ENCODE results near the gene SV2B. TPM values are rescaled to one million over a fixed set of nuclear protein-coding genes. Genes with fewer than 3 reads are reported as not detected.
"Not testable (repeated sequence)": the region's sequence is repeated elsewhere in the genome, so short reads cannot be mapped to it uniquely, and the experiment has no call there.

SV2B gene
- total and polyA plus RNA-seq, 9 of the 15 experiments (the other 6 are each of a cell fraction or from before 2014, with no cell fraction given) = 0.01 to 0.25 (median 0.11) TPM

DNA sequence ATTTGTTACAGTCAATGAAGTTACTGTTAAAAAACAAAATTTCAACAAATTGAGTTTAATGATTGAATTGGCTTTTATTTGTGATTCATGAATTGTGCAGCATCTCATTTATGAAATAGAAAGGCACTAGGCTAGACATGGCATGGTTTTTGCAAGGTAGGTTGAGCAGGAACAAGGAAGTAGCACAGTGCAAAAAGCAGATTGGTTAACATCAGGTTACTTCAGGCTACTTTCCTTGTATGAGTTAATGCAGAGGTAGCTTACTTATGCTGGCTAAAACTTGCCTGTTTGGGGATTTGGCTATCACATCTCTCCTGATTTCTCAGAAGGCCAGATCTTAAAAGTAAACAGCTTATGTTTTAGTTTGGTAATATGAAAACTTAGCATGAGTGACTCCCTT, 23.0 kb upstream of the SV2B start:
- POLR2A ChIA-PET = interaction anchor here (1.8 kb wide), 1 partner anchor 11 kb away, joined by 8 read pairs; no protein-coding TSS in a partner anchor
- CTCF ChIA-PET (ENCODE audit: low intra/inter-chr PET ratio) = interaction anchor here (0.6 kb wide), 1 partner anchor 116 kb away, joined by 3 read pairs; no protein-coding TSS in a partner anchor

DNA sequence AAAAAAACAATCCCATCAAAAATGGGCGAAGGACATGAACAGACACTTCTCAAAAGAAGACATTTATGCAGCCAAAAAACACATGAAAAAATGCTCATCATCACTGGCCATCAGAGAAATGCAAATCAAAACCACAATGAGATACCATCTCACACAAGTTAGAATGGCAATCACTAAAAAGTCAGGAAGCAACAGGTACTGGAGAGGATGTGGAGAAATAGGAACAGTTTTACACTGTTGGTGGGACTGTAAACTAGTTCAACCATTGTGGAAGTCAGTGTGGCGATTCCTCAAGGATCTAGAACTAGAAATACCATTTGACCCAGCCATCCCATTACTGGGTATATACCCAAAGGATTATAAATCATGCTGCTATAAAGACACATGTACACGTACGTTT, 6.2 kb upstream of the SV2B start:
- H3K9me3 ChIP-seq (replicated peaks; ENCODE audit: control insufficient read depth, insufficient read depth, low read depth, low read length); H2AFZ ChIP-seq (ENCODE audit: low read depth, low read length); H4K20me1 ChIP-seq (replicated peaks; ENCODE audit: control insufficient read depth, insufficient read depth, low read length); H3K9ac ChIP-seq (ENCODE audit: insufficient read depth in 1 of 2, low read depth in 2 of 2, low read length in 2 of 2); H3K4me2 ChIP-seq (ENCODE audit: insufficient read depth, low read length); H3K36me3 ChIP-seq (ENCODE audit: control insufficient read depth, insufficient read depth, low read length); BruUV-seq (replicated peaks); H3K4me3 ChIP-seq; FAIRE-seq; CTCF ChIA-PET (ENCODE audit: low intra/inter-chr PET ratio); H3K9me1 ChIP-seq (ENCODE audit: control insufficient read depth, insufficient read depth, low read length); H3K79me2 ChIP-seq (ENCODE audit: control insufficient read depth, insufficient read depth, low read length); POLR2A ChIA-PET; DNase-seq (ENCODE audit: extremely low read depth in 1 of 4, low spot score in 3 of 4); intact Hi-C loops (cut with micrococcal nuclease); H3K27ac ChIP-seq (ENCODE audit: extremely low read depth, low read depth, low read length); ATAC-seq; H3K4me1 ChIP-seq (replicated peaks in 1 of 2; ENCODE audit: control insufficient read depth in 2 of 2, insufficient read depth in 2 of 2, low read length in 2 of 2); in situ Hi-C loops (cut with MboI); H3K27me3 ChIP-seq (ENCODE audit: control insufficient read depth in 2 of 2, insufficient read depth in 2 of 2, low read length in 2 of 2): not testable (repeated sequence)
- WGBS (ENCODE audit: insufficient coverage, low coverage, missing lambda C conversion rate) = 2% methylated on average over 3 of the region's 4 CpGs
- TF ChIP-seq, protein P1, sequence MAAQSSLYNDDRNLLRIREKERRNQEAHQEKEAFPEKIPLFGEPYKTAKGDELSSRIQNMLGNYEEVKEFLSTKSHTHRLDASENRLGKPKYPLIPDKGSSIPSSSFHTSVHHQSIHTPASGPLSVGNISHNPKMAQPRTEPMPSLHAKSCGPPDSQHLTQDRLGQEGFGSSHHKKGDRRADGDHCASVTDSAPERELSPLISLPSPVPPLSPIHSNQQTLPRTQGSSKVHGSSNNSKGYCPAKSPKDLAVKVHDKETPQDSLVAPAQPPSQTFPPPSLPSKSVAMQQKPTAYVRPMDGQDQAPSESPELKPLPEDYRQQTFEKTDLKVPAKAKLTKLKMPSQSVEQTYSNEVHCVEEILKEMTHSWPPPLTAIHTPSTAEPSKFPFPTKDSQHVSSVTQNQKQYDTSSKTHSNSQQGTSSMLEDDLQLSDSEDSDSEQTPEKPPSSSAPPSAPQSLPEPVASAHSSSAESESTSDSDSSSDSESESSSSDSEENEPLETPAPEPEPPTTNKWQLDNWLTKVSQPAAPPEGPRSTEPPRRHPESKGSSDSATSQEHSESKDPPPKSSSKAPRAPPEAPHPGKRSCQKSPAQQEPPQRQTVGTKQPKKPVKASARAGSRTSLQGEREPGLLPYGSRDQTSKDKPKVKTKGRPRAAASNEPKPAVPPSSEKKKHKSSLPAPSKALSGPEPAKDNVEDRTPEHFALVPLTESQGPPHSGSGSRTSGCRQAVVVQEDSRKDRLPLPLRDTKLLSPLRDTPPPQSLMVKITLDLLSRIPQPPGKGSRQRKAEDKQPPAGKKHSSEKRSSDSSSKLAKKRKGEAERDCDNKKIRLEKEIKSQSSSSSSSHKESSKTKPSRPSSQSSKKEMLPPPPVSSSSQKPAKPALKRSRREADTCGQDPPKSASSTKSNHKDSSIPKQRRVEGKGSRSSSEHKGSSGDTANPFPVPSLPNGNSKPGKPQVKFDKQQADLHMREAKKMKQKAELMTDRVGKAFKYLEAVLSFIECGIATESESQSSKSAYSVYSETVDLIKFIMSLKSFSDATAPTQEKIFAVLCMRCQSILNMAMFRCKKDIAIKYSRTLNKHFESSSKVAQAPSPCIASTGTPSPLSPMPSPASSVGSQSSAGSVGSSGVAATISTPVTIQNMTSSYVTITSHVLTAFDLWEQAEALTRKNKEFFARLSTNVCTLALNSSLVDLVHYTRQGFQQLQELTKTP (IDR thresholded peaks at IDR 0.05; ENCODE audit: low read depth in 1 of 2, partially characterized antibody in 2 of 2) = peak in 1 of 2 experiments; percentile 74

More for the DNA sequence above, 23.0 kb upstream of the SV2B start:
- Histone ChIP-seq H3K27ac (ENCODE audit: extremely low read depth, low read depth, low read length) (no peak overlapping the region), H3K9me1 (ENCODE audit: control insufficient read depth, insufficient read depth, low read length) (no peaks in the 10 kb centered on the region), H3K4me2 (ENCODE audit: insufficient read depth, low read length) (no peak overlapping the region), H4K20me1 (replicated peaks; ENCODE audit: control insufficient read depth, insufficient read depth, low read length) (no peaks in the 10 kb centered on the region), H3K9ac (ENCODE audit: insufficient read depth in 1 of 2, low read depth in 2 of 2, low read length in 2 of 2) (no peak overlapping the region), H3K9me3 (replicated peaks; ENCODE audit: control insufficient read depth, insufficient read depth, low read depth, low read length) (no peaks in the 10 kb centered on the region), H3K79me2 (ENCODE audit: control insufficient read depth, insufficient read depth, low read length) (no peaks in the 10 kb centered on the region), H3K27me3 (ENCODE audit: control insufficient read depth in 2 of 2, insufficient read depth in 2 of 2, low read length in 2 of 2) (peaks cover 4 to 6% of the 10 kb centered on the region in 2 experiments; a peak in 2 of 5 replicates), H2AFZ (ENCODE audit: low read depth, low read length) (no peak overlapping the region), H3K4me1 (replicated peaks in 1 of 2; ENCODE audit: control insufficient read depth in 2 of 2, insufficient read depth in 2 of 2, low read length in 2 of 2) (no peaks in the 10 kb centered on the region), H3K4me3 (no peak overlapping the region), H3K36me3 (ENCODE audit: control insufficient read depth, insufficient read depth, low read length) (no peaks in the 10 kb centered on the region)
- TF ChIP-seq MCM5 (IDR thresholded peaks at IDR 0.05; ENCODE audit: low read depth) (no peak), MTA2 (IDR thresholded peaks at IDR 0.05; ENCODE audit: low read depth) (no peak), C11orf30 (IDR thresholded peaks at IDR 0.05; ENCODE audit: low read depth) (no peak), ZZZ3 (IDR thresholded peaks at IDR 0.05) (no peak), SMARCB1 (IDR thresholded peaks at IDR 0.05; ENCODE audit: insufficient read length, low read depth) (no peak), NRF1 (conservative IDR thresholded peaks at IDR 0.05 in 1 of 2, IDR thresholded peaks at IDR 0.05 in 1 of 2) (no peak), MECOM (CRISPR knock-in tag; IDR thresholded peaks at IDR 0.05) (no peak), ZNF134 (CRISPR knock-in tag; conservative IDR thresholded peaks at IDR 0.05) (no peak), RNF2 (IDR thresholded peaks at IDR 0.05) (no peak), SPI1 (IDR thresholded peaks at IDR 0.05; ENCODE audit: borderline replicate concordance, low read depth, low read length) (no peak)
- TF ChIP-seq, protein P2, sequence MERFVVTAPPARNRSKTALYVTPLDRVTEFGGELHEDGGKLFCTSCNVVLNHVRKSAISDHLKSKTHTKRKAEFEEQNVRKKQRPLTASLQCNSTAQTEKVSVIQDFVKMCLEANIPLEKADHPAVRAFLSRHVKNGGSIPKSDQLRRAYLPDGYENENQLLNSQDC (CRISPR knock-in tag; IDR thresholded peaks at IDR 0.05) = no peak
- no peak for FAIRE-seq
- DNase-seq (ENCODE audit: extremely low read depth in 1 of 4, low spot score in 3 of 4) = no peak
- no peak for ATAC-seq
- intact Hi-C loops (cut with micrococcal nuclease) = no loop called here
- in situ Hi-C loops (cut with MboI) = no loop called here
- BruUV-seq (replicated peaks) = no TSS peak

All from K562 (cell line).